Karpas-422 (cell line): ENCODE data around the gene HSF2BP. TPM values are rescaled to one million over a fixed set of nuclear protein-coding genes. Genes with fewer than 3 reads are reported as not detected.
"Not testable (repeated sequence)": the region's sequence is repeated elsewhere in the genome, so short reads cannot be mapped to it uniquely, and the experiment has no call there.

ENCODE experiments used
- DNase-seq: peaks from one replicate; pipeline ENCODE4 v3.0.0-alpha.2; 2015
- H2AFZ ChIP-seq: fragments of 200-600 bp; sonication (generic); 2 replicates; pipeline ENCODE4 v1.6.1; 2014; ENCODE audit warnings: antibody characterized with exemption, low read length, mixed read lengths
- H3K27ac ChIP-seq: fragments of 200-600 bp; sonication (generic); 2 replicates; pipeline ENCODE4 v1.5.1; 2014; ENCODE audit warnings: mild to moderate bottlenecking, low read length, moderate library complexity
- H3K27me3 ChIP-seq: fragments of 200-600 bp; sonication (generic); 2 replicates; pipeline ENCODE4 v1.6.1; 2014; ENCODE audit warnings: low read length, mixed read lengths
- H3K36me3 ChIP-seq: fragments of 200-600 bp; sonication (generic); 2 replicates; pipeline ENCODE4 v1.6.1; 2014; ENCODE audit warnings: low read length, mixed read lengths; ENCODE audit not compliant: insufficient read depth
- H3K4me1 ChIP-seq: fragments of 200-600 bp; sonication (generic); 2 replicates; pipeline ENCODE4 v1.6.1; 2014; ENCODE audit warnings: mild to moderate bottlenecking, low read length, mixed read lengths
- H3K4me2 ChIP-seq: fragments of 200-600 bp; sonication (generic); 2 replicates; pipeline ENCODE4 v1.6.1; 2014; ENCODE audit warnings: low read length, low read depth, mild to moderate bottlenecking; ENCODE audit not compliant: poor library complexity, severe bottlenecking
- H3K4me3 ChIP-seq: fragments of 200-600 bp; sonication (generic); 2 replicates; pipeline ENCODE4 v1.5.1; 2014; ENCODE audit warnings: mild to moderate bottlenecking, antibody characterized with exemption, low read length, mixed read lengths
- H3K79me2 ChIP-seq: fragments of 200-600 bp; sonication (generic); 2 replicates; pipeline ENCODE4 v1.6.1; 2014; ENCODE audit warnings: mild to moderate bottlenecking, low read length, mixed read lengths
- H3K9ac ChIP-seq: fragments of 200-600 bp; sonication (generic); 2 replicates; pipeline ENCODE4 v1.6.0; 2014; ENCODE audit warnings: low read length
- H3K9me2 ChIP-seq: fragments of 200-600 bp; sonication (generic), shearing (Covaris generic); replicated peaks from 2 replicates; pipeline ENCODE4 v1.6.0; 2014; ENCODE audit warnings: mild to moderate bottlenecking, low read length, moderate library complexity; ENCODE audit not compliant: insufficient read depth
- H3K9me3 ChIP-seq: fragments of 300-700, 200-600 bp; sonication (generic); 2 replicates; pipeline ENCODE4 v1.6.1; 2014; ENCODE audit warnings: low read length, mixed read lengths
- H4K20me1 ChIP-seq: fragments of 200-600 bp; sonication (generic); 2 replicates; pipeline ENCODE4 v1.6.1; 2014; ENCODE audit warnings: mild to moderate bottlenecking, antibody characterized with exemption, low read length, low read depth; ENCODE audit not compliant: insufficient read depth
- total RNA-seq: library from RNA; depleted of rRNA; stranded (reverse); fragments of >200 nt; shearing (Covaris generic); gene quantifications from 2 replicates; pipeline ENCODE4 v1.2.3, GENCODE V29; 2014; ENCODE audit warnings: low replicate concordance

HSF2BP gene
- total RNA-seq, 1 experiment from 2014 or later, result 0.67 TPM

DNA sequence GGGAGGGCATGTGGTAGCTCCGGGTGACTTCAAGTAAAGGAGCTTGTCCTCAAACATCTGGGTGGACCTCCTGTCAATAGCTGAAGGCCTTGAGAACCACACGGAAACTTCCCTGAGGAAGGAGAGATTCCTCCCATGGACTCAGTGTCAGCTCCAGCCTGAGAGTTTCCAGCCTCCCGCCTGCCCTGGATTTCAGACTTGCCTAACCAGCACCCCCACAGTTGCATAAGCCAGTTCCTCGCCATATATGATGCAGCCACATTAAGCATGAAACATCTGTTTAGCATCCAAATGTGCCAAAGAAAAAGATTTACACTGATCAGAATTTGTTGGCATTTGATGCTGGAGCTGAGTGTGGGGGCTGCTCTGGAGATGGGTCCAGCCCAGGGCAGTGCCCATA lies 148.1 kb downstream of the HSF2BP start:
- not testable (repeated sequence) for H3K4me1 ChIP-seq, H2AFZ ChIP-seq, H3K9me3 ChIP-seq, DNase-seq, H3K4me3 ChIP-seq, H4K20me1 ChIP-seq, H3K9ac ChIP-seq, H3K79me2 ChIP-seq, H3K27ac ChIP-seq, H3K36me3 ChIP-seq, H3K4me2 ChIP-seq, H3K9me2 ChIP-seq, H3K27me3 ChIP-seq

DNA sequence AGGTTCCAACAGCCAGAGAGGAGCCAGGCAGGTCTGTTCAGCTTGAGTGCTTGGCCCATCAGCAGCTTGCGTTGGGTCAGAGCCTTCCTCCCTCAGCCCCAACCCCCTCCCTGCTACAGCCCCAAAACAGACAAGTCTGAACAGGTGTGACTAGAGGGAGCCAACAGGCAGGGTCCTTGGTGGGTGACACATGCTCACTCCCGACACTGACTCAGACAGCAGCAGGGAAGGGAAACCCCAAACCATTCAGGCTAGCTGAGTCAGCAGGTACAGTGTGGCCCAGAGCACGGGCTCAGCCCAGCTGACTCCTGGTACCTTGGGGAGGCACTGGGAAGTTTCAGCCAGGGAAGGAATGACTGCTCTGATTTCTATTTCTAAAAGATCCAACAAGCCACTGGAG lies 148.6 kb downstream of the HSF2BP start:
- not testable (repeated sequence) for H3K36me3 ChIP-seq, H3K27me3 ChIP-seq, H3K9me2 ChIP-seq, H2AFZ ChIP-seq, H3K27ac ChIP-seq, H3K4me1 ChIP-seq, H3K79me2 ChIP-seq, H3K9ac ChIP-seq, DNase-seq, H3K4me2 ChIP-seq, H3K9me3 ChIP-seq, H4K20me1 ChIP-seq, H3K4me3 ChIP-seq

DNA sequence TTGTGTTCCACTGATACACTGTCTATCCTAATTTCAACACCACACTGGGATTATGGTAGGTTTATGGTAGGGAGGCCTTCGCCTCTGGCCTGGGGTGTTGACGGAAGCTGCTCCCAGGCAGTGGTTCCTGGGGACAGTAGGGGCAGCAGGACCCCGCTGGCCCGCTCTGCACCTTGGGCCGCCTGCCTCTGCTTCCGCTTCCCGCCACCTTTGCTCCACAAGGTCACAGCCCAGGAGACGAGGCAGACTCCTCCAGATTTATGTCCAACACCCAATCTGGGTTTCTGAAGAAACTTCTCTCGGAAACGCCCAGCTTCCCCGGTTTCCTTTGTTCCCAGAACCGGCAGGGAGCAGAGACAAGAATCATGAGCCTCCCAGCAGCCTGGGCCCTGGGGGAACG lies 155.4 kb downstream of the HSF2BP start:
- H3K79me2 ChIP-seq, H3K9me2 ChIP-seq, H3K36me3 ChIP-seq, H3K4me3 ChIP-seq, H3K4me2 ChIP-seq, H3K4me1 ChIP-seq, H3K9ac ChIP-seq, H3K27ac ChIP-seq, H2AFZ ChIP-seq, H3K9me3 ChIP-seq, DNase-seq, H3K27me3 ChIP-seq, H4K20me1 ChIP-seq: not testable (repeated sequence)

DNA sequence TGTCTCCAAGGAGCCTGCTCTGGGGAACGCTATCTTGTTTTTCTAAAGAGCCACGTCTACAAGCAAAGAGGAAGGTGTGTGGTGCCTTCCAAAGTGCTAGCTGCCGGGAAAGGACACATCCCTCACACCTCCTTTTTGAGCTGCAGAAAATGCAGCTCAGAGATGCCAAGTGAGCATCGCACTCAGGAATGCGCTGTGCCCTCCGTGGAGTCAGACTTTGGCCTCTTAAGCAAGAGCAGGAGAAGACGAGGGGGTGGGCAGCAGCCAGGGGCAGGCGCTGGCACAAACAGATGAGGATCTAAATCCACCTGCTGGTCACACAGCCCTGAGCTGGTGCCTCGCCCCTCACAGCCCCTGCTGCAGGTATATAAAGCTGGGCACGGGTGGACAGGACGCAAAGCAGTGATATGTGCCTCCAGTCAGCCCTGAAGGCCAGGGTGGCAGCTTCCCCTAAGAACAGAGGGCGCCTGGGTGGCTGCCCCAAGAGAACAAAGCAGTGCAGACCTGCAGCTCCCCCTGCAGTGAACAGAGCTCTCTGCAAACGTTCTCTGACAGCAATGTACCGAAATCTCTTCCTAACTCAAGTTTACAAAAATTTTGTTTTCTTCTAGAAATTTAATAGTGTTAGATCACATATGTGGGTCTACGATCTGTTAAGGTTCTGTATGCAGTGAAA lies 156.1 kb downstream of the HSF2BP start:
- not testable (repeated sequence) for H3K79me2 ChIP-seq

DNA sequence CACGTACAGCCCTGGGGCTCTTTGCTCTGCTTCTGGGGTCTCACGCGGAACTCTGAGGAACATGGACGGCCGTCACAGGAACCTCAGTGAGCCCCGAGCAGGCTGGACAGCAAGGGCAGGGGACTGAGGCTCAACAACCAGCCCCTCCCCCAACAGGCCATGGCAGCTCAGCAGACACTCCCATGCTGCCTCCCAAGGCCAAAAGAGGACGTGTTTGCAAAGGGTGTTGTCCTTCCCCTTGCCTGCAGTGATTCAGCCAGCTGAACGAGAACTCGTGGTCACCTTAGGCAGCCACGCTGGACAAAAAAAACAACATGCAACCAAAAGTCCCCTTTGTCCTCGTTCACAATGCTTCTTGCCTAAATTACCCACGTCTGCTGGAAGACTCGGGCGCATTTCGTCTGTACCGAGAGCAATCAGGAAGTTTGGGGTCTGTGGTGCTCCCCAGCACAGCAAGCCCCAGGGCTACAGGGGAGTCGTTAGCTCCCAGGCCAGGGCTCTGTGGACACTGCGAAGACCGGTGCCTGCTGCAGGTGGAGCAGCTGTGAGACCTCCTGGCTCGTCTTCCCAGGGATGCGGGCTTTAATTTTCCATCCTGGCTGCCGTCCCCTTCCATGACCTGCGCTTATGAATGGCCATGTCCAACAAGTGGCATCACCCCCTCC lies 156.7 kb downstream of the HSF2BP start:
- not testable (repeated sequence) for H3K4me2 ChIP-seq, H3K36me3 ChIP-seq, H3K9me2 ChIP-seq, DNase-seq, H3K9me3 ChIP-seq, H3K9ac ChIP-seq, H3K4me1 ChIP-seq, H3K27me3 ChIP-seq, H3K79me2 ChIP-seq, H2AFZ ChIP-seq, H3K27ac ChIP-seq, H4K20me1 ChIP-seq, H3K4me3 ChIP-seq

More for the DNA sequence above, 156.1 kb downstream of the HSF2BP start:
- not testable (repeated sequence) for H3K9me3 ChIP-seq, H3K9me2 ChIP-seq, H3K27ac ChIP-seq, H3K4me3 ChIP-seq, H2AFZ ChIP-seq, DNase-seq, H4K20me1 ChIP-seq, H3K27me3 ChIP-seq, H3K4me1 ChIP-seq, H3K9ac ChIP-seq, H3K36me3 ChIP-seq, H3K4me2 ChIP-seq

DNA sequence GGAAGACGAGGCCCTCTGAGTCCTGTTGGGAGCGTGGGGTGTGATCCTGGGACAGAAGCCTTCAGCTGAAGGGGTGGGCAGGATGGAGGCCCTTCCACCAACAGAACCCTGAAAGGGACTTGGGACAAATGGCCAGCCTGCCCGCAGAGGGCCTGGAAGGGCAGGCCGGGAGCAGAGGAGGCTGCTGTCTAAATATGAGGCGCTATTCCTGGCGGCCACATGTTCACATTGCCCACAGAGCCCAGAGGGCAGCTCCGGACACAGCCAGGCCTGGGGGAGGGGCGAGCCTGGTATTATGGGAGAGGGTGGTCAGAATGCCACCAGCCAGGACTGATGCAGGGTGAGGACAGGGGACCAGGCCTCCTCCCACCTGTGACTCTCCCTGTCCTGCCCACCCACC lies 160.4 kb downstream of the HSF2BP start:
- not testable (repeated sequence) for H3K36me3 ChIP-seq, H3K9ac ChIP-seq, H3K9me3 ChIP-seq, H3K27ac ChIP-seq, H3K4me2 ChIP-seq, H4K20me1 ChIP-seq, H3K27me3 ChIP-seq, H3K9me2 ChIP-seq, H2AFZ ChIP-seq, H3K79me2 ChIP-seq, H3K4me3 ChIP-seq, H3K4me1 ChIP-seq, DNase-seq

DNA sequence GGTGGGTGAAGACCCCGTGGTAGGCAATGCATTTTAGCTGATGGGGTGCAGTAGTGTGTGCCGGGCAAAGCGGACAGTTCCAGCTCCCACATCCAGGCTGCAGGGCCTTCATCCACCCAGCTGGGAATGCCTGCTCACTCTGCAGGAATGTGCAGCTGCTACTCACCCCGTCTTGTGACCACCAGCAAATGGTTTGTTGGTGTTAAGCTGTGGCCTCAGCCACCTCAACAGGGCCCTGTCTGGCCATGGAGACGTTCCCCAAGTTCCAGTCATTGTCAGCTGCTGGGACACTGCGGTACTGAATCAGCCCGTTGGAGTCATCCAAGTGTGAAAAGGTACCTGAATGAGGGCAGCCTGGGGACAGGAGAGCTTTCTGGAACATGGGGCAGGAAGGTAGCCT lies 161.2 kb downstream of the HSF2BP start:
- H3K9me2 ChIP-seq, DNase-seq, H2AFZ ChIP-seq, H3K9me3 ChIP-seq, H3K27ac ChIP-seq, H3K36me3 ChIP-seq, H3K4me3 ChIP-seq, H3K9ac ChIP-seq, H3K4me2 ChIP-seq, H3K4me1 ChIP-seq, H4K20me1 ChIP-seq, H3K27me3 ChIP-seq, H3K79me2 ChIP-seq: not testable (repeated sequence)

DNA sequence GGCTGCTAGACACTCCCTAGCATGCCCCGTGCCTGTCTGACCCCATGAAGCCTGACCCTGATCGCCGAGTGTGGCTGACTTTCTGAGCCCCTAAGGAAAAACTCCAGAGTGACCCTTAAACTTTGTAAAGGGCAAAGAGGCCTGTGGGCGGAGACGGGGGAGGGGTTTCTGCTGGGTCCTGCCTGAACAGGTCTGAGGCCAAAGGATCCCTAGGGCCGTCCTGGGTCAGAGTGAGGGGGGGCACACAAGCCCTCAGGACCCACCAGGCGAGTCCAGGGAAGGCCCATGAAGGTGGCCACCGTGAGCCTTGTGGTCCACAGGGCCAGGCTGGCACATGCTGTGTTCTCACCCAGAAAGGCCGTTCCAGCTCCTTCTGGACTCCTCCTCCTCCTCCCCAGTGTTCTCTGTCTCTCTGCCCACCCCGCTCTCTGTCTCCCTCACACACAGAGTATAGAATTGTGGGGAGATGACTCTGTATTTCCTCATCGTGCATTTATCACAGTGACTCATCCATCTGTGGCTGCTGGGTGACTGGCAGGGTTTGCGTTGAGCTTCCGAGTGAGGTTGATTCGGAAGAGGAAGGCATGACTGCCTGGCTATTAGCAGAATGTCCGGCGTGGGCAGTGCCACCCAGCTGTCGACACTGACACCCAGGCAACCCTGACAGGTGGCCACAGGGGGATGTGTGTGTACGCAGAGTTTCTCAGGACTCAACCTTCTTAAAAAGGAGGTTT lies 164.8 kb downstream of the HSF2BP start:
- not testable (repeated sequence) for H3K4me3 ChIP-seq, H3K4me2 ChIP-seq, H3K27ac ChIP-seq, H3K79me2 ChIP-seq, H3K36me3 ChIP-seq, H4K20me1 ChIP-seq, H3K9ac ChIP-seq, DNase-seq, H3K9me2 ChIP-seq, H3K9me3 ChIP-seq, H2AFZ ChIP-seq, H3K27me3 ChIP-seq, H3K4me1 ChIP-seq
